GM12801 (cell line): ENCODE measurements around the gene SUPT5H.
A peak's percentile ranks its signal among the peaks of the same experiment; 100 is the strongest.

Experiments used
- CTCF ChIP-seq: IDR thresholded peaks from one replicate; pipeline ENCODE4 v1.5.1; 2011; ENCODE audit warnings: control low read depth; ENCODE audit not compliant: insufficient read length; ENCODE audit errors: extremely low read depth

Gene SUPT5H

GRCh38 chr19:39445196-39446111 is at the start of gene SUPT5H:
Gene SUPT5H, plus strand, starts transcription at chr19:39445582. Its CDS starts 309 bp downstream, at chr19:39445891.
- no peak for TF ChIP-seq CTCF

GRCh38 chr19:39397360-39398296 is 47.8 kb upstream of the SUPT5H start:
- TF ChIP-seq CTCF: peak; percentile 68

- TF ChIP-seq CTCF: no peak
Measured at GRCh38 chr19:39398297-39398864, 47.0 kb upstream of the SUPT5H start.

- TF ChIP-seq CTCF: no peak
Measured at GRCh38 chr19:39399668-39400050, 45.7 kb upstream of the SUPT5H start.

- TF ChIP-seq CTCF: no peak
Measured at GRCh38 chr19:39400061-39400460, 45.3 kb upstream of the SUPT5H start.

GRCh38 chr19:39401070-39401548 is 44.3 kb upstream of the SUPT5H start:
- no peak for TF ChIP-seq CTCF
